ENCODE results near the gene ACO2. TPM values are rescaled to one million over a fixed set of nuclear protein-coding genes. Genes with fewer than 3 reads are reported as not detected.
A peak's percentile ranks its signal among the peaks of the same experiment; 100 is the strongest.
"Not testable (repeated sequence)": the region's sequence is repeated elsewhere in the genome, so short reads cannot be mapped to it uniquely, and the experiment has no call there.

ACO2 gene
- total and polyA plus RNA-seq, 12 donors: 180 to 1,020 (median 893) TPM

DNA sequence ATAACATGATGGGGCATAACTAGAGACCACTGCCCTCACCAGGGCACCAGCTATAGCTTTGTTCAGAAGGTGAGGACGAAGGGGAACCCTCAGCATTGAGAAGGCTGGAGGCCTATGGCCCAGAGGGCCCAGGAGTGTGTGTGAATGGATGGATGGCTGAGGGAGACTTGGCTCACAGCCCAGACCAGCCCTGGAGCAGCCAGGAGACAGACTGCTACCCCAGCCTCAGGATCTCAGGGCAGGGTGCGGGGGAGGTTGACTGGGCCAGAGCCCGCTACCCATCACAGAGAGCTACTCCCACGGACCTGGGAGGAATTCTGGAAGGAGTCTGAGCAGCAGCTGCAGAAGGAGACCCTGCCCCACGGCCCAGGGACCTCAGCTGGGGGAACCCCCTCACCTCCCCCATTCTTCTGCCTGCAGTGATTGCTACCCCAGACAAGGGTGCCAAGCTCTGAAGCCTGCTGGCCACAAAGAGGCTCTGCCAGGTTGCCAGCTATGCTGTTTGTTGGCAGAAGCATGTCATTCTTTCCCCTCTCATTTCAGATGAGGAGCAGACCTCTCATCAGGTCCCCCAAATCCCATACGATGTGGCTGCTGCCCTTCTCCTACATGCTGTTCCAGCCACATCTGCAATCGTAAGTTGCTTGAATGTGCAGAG is 86.5 kb downstream of the ACO2 start:
- ATAC-seq (peak in 2 of 8 donors; percentile 17 to 39), DNase-seq (no peak)
- H3K27me3 ChIP-seq: peaks cover 0 to 6% (median 0%) of the 10 kb centered on the region in 7 donors
- H3K4me3 ChIP-seq: no peak overlapping the region
- intact Hi-C loops (cut with DNase I): loop anchor here in 1 of 10 donors (5.0 kb wide), 1 partner anchor 1978 kb away; no protein-coding TSS in a partner anchor
- 63 to 68% methylated on average over 7 of the region's 7 CpGs for WGBS, 2 donors
- H3K4me1 ChIP-seq: peaks cover 7 to 38% (median 24%) of the 10 kb centered on the region in 9 donors
- TF ChIP-seq, protein P1, sequence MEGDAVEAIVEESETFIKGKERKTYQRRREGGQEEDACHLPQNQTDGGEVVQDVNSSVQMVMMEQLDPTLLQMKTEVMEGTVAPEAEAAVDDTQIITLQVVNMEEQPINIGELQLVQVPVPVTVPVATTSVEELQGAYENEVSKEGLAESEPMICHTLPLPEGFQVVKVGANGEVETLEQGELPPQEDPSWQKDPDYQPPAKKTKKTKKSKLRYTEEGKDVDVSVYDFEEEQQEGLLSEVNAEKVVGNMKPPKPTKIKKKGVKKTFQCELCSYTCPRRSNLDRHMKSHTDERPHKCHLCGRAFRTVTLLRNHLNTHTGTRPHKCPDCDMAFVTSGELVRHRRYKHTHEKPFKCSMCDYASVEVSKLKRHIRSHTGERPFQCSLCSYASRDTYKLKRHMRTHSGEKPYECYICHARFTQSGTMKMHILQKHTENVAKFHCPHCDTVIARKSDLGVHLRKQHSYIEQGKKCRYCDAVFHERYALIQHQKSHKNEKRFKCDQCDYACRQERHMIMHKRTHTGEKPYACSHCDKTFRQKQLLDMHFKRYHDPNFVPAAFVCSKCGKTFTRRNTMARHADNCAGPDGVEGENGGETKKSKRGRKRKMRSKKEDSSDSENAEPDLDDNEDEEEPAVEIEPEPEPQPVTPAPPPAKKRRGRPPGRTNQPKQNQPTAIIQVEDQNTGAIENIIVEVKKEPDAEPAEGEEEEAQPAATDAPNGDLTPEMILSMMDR (IDR thresholded peaks at IDR 0.05): no peak
- H3K27ac ChIP-seq: no peak overlapping the region
- H3K9me3 ChIP-seq: no peaks in the 10 kb centered on the region
- no peaks in the 10 kb centered on the region for H3K36me3 ChIP-seq

DNA sequence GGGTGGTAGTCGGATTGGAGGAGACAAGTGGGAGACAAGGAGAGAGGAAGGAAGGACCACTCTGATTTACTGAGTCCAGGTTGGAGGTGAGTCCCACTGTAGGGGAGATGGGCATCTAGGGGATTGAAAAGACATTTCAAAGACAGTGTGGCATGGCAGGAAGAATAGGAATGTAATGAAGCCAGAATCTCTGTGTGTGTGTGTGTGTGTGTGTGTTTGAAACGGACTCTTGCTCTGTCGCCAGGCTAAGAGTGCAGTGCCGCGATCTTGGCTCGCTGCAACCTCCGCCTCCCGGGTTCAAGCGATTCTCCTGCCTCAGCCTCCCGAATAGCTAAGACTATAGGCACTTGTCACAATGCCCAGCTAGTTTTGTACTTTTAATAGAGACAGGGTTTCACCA is 87.6 kb downstream of the ACO2 start:
- 85 to 88% methylated on average over 10 of the region's 10 CpGs for WGBS, 2 donors

DNA sequence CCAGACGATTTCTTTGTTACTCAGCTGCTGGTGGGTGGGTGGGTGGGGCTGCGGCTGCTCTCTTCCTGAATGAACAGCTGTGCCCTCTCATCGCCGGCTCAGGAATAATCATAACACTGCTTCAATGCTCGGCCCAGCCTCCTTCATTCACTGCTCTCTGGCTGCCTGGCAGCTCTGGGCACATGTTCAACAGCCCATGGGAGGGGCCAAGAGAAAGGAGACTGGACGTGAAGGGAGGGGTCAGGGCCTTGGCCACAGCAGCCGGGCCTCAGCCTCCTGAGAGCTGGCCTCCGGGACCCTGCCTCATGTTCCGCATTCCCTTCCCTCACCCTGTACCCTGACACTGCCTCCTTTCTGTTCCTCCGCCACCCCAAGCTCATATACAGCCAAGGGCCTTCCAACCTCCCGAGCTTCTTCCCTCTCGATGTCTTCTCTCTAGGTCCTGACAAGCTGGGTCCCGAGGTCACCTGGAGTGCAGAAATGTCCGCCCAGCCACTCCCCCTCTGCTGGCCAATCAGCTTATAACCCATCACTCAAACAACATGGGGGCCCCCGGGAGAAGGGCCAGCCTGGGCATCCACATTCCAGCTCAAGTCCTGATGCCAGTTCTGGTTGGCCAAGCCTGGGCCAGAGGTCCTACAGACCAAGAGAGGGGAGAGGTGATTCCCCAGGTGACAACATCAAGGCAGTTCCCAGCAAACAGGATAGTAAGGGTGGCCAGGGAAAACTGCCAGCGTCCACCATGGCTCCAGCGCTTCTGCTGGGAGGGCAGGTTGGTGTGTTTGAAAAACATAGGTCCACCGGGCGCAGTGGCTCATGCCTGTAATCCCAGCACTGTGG is 88.7 kb downstream of the ACO2 start:
- H3K4me3 ChIP-seq: peak overlapping the region in 2 of 10 donors; percentile 8 to 13
- peaks cover 7 to 47% (median 28%) of the 10 kb centered on the region in 9 donors for H3K4me1 ChIP-seq
- ATAC-seq (peak; percentile 33 to 67 (median 52)), DNase-seq (peak; percentile 70 to 75)
- WGBS, 2 donors: 29 to 33% methylated on average over 19 of the region's 19 CpGs
- H3K27ac ChIP-seq: peak overlapping the region in 9 of 10 donors; percentile 47 to 80 (median 73)
- TF ChIP-seq, protein P1 (IDR thresholded peaks at IDR 0.05): no peak
- H3K36me3 ChIP-seq: no peaks in the 10 kb centered on the region
- intact Hi-C loops (cut with DNase I): loop anchor here in 1 of 10 donors (5.0 kb wide), 1 partner anchor 1980 kb away; no protein-coding TSS in a partner anchor
- H3K27me3 ChIP-seq: peaks cover 0 to 20% (median 0%) of the 10 kb centered on the region in 7 donors
- H3K9me3 ChIP-seq: no peaks in the 10 kb centered on the region

More for the DNA sequence above, 87.6 kb downstream of the ACO2 start:
- Histone ChIP-seq H3K36me3 (no peaks in the 10 kb centered on the region), H3K4me1 (peaks cover 7 to 42% (median 24%) of the 10 kb centered on the region in 9 donors), H3K27me3 (peaks cover 0 to 15% (median 0%) of the 10 kb centered on the region in 7 donors), H3K9me3 (no peaks in the 10 kb centered on the region), H3K4me3 (no peak overlapping the region), H3K27ac (peak overlapping the region in 6 of 10 donors; percentile 64 to 80 (median 74))
- DNase-seq (no peak), ATAC-seq (no peak)
- intact Hi-C loops (cut with DNase I): loop anchor here in 1 of 10 donors (5.0 kb wide), 1 partner anchor 1979 kb away; no protein-coding TSS in a partner anchor
- TF ChIP-seq, protein P1 (IDR thresholded peaks at IDR 0.05): no peak

DNA sequence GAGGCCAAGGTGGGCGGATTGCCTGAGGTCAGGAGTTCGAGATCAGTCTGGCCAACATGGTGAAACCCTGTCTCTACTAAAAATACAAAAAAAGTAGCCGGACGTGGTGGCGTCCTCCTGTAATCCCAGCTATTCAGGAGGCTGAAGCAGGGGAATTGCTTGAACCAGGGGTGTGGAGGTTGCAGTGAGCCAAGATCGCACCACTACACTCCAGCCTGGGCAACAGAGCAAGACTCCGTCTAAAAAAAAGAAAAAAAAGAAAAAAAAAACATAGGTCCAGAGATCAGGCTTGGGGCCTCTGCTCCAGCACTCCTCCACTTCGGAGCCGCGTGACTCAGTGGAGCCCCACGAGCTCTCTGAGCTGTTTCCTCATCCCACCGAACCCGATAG is 89.3 kb downstream of the ACO2 start:
- H3K4me1 ChIP-seq: peaks cover 9 to 53% (median 34%) of the 10 kb centered on the region in 9 donors

More for the DNA sequence above, 89.3 kb downstream of the ACO2 start:
- not testable (repeated sequence) for H3K4me3 ChIP-seq, DNase-seq, ATAC-seq, H3K36me3 ChIP-seq, H3K9me3 ChIP-seq
- peak overlapping the region in 5 of 10 donors; percentile 58 to 80 (median 73) for H3K27ac ChIP-seq
- 91 to 95% methylated on average over 13 of the region's 13 CpGs for WGBS, 2 donors
- H3K27me3 ChIP-seq: peaks cover 0 to 20% (median 0%) of the 10 kb centered on the region in 7 donors
- intact Hi-C loops (cut with DNase I): loop anchor here in 1 of 10 donors (5.0 kb wide), 1 partner anchor 1981 kb away; no protein-coding TSS in a partner anchor
